ENCODE results near the gene FOXP1. TPM values are rescaled to one million over a fixed set of nuclear protein-coding genes. Genes with fewer than 3 reads are reported as not detected.
A peak's percentile ranks its signal among the peaks of the same experiment; 100 is the strongest.

Gene FOXP1
- total and polyA plus RNA-seq, 2 experiments from 2014 or later = 121 to 132 TPM

- no peak for TF ChIP-seq CTCF (IDR thresholded peaks at IDR 0.05; ENCODE audit: low read depth, low read length)
- peak in 1 of 2 donors; percentile 80 for DNase-seq (ENCODE audit: low read depth in 1 of 2, low spot score in 1 of 2)
Observed at GRCh38 chr3:71495708-71496472, 87.6 kb downstream of the FOXP1 start.

GRCh38 chr3:71494212-71494611 lies 89.3 kb downstream of the FOXP1 start:
- TF ChIP-seq CTCF (IDR thresholded peaks at IDR 0.05; ENCODE audit: low read depth, low read length) = no peak
- Histone ChIP-seq H3K27ac (no peak overlapping the region), H3K36me3 (peaks cover 4% of the 10 kb centered on the region), H3K9me3 (ENCODE audit: low read depth) (no peaks in the 10 kb centered on the region), H3K4me1 (ENCODE audit: low read depth) (peaks cover 15% of the 10 kb centered on the region), H3K27me3 (no peaks in the 10 kb centered on the region), H3K4me3 (no peak overlapping the region)
- no peak for DNase-seq (ENCODE audit: low read depth in 1 of 2, low spot score in 1 of 2)

More at GRCh38 chr3:71495708-71496472, 87.6 kb downstream of the FOXP1 start:
- H3K36me3 ChIP-seq = peaks cover 4% of the 10 kb centered on the region
- H3K4me1 ChIP-seq (ENCODE audit: low read depth) = peaks cover 19% of the 10 kb centered on the region
- H3K27me3 ChIP-seq = no peaks in the 10 kb centered on the region
- H3K27ac ChIP-seq = no peak overlapping the region
- no peaks in the 10 kb centered on the region for H3K9me3 ChIP-seq (ENCODE audit: low read depth)
- H3K4me3 ChIP-seq = no peak overlapping the region

DNA sequence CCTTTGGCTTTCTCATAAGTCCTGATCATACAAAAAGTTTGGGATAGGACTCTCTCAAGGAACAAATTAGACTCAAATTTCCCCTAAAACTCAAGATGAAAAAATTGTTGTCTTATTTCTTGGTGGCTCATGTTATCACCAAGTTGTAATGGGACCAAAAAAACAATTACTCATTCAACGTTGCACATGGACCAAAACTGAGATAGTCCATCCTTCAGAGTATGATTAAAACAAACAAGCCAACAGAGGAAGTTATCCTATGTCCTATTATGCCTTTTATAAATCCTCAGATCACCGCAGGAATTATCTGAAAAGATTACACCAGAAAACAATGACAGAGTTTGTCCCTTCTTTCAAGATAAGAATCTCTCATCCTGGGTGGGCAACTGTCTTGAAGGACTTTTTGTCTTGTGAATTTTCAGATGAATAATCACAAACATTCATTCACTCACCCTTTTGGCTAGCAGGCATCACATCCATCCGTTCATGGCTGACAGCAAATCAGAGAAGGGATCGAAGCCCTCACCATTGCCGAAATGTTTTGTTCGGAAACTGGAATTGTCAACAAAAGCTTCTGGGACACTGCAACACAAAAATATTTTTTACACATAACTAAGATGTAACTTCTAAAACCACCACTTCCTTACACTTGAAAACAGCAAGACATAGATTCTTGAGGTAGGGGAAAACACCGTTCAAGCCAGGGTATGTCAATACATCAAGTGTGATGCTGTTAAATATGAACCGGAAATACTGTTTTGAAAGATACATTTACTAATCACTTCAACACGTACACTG lies 90.4 kb downstream of the FOXP1 start:
- no peak for DNase-seq (ENCODE audit: low read depth in 1 of 2, low spot score in 1 of 2)
- no peak overlapping the region for H3K27ac ChIP-seq
- no peaks in the 10 kb centered on the region for H3K27me3 ChIP-seq
- peaks cover 4% of the 10 kb centered on the region for H3K36me3 ChIP-seq
- H3K9me3 ChIP-seq (ENCODE audit: low read depth) = no peaks in the 10 kb centered on the region
- H3K4me1 ChIP-seq (ENCODE audit: low read depth) = peaks cover 15% of the 10 kb centered on the region
- no peak overlapping the region for H3K4me3 ChIP-seq
- TF ChIP-seq CTCF (IDR thresholded peaks at IDR 0.05; ENCODE audit: low read depth, low read length) = no peak

- H3K4me3 ChIP-seq = no peak overlapping the region
- H3K4me1 ChIP-seq (ENCODE audit: low read depth) = peaks cover 10% of the 10 kb centered on the region
- no peak overlapping the region for H3K27ac ChIP-seq
- no peaks in the 10 kb centered on the region for H3K27me3 ChIP-seq
- H3K9me3 ChIP-seq (ENCODE audit: low read depth) = no peaks in the 10 kb centered on the region
- H3K36me3 ChIP-seq = peaks cover 4% of the 10 kb centered on the region
- no peak for DNase-seq (ENCODE audit: low read depth in 1 of 2, low spot score in 1 of 2)
- TF ChIP-seq CTCF (IDR thresholded peaks at IDR 0.05; ENCODE audit: low read depth, low read length) = no peak
Observed at GRCh38 chr3:71492566-71492965, 91.0 kb downstream of the FOXP1 start.

DNA sequence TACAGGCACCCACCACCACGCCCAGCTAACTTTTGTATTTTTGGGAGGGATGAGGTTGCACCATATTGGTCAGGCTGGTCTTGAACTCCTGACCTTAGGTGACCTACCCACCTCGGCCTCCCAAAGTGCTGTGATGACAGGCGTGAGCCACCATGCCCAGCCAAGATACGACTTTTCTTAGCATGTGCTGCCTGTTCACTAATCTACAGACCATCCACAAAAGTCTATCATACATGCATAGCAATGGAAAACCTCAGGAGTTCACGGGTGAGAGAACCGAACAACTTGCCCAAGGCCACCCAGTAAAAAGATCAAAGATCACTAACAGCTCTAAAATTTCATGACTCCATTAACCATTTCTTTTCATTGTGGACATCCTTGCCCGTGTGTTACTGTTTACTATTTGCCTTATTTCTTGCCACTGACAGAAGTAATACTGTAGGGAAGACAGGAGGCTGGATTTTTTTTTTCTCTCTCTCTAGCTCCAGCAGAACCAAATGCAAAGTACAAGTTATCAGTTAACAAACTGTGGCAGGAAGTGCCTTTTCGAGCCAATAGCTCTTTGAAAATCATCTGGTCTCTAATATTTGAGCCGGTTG lies 92.3 kb downstream of the FOXP1 start:
- peaks cover 4% of the 10 kb centered on the region for H3K36me3 ChIP-seq
- no peak for TF ChIP-seq CTCF (IDR thresholded peaks at IDR 0.05; ENCODE audit: low read depth, low read length)
- H3K27me3 ChIP-seq = no peaks in the 10 kb centered on the region
- H3K9me3 ChIP-seq (ENCODE audit: low read depth) = no peaks in the 10 kb centered on the region
- no peak overlapping the region for H3K27ac ChIP-seq
- DNase-seq (ENCODE audit: low read depth in 1 of 2, low spot score in 1 of 2) = no peak
- no peak overlapping the region for H3K4me3 ChIP-seq
- H3K4me1 ChIP-seq (ENCODE audit: low read depth) = no peaks in the 10 kb centered on the region

Measured in cardiac muscle cell (in vitro differentiated cells and primary cell).